HG03439 (cell line): ENCODE data around the gene KY.

ENCODE experiments used
- ATAC-seq: cut with Tn5 transposase; IDR thresholded peaks from one replicate; pipeline ENCODE4 v1.9.1; 2021; ENCODE audit warnings: mild to moderate bottlenecking, moderate library complexity; ENCODE audit not compliant: unreplicated experiment

KY gene

GRCh38 chr3:134559591-134559990 is 91.2 kb downstream of the KY start:
- no peak for ATAC-seq
